ENCODE results near the gene HHAT. TPM values are rescaled to one million over a fixed set of nuclear protein-coding genes. Genes with fewer than 3 reads are reported as not detected.

Gene HHAT
- total RNA-seq, 3 donors from 2014 or later = 3.8 to 31.6 (median 15.1) TPM

DNA sequence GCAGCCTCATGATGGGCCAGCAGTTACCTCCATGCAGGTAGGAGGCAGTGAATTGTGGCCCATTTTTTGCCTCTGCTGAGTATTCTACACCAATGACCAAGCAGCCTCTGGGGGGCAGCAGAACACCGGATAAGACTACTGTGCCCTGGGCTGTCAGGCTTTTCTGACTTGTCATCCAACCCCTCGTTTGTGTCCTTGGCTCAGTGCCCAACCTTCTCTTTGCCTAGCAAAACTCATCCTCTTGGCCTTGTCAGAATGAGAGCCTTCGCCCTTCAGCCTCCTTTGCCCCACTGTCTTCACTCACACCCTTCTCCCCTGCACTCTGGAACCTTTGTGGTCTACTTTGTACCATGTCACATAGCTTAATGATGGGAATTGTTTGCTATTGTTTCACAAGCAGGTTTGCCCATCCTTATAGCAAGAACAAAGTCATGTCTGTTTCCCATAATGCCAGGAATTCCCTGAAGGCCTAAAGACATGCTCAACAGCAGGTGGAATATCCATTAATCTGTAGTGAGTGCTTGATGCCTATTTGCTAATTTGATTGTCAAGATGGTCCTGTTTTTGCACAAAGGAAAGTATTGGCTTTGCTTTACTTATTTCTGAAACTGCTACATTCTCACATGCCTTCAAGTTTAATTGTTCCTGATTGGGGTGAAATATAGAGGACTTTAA is 255.9 kb downstream of the HHAT start:
- intact Hi-C loops (cut with DNase I; ENCODE audit: low total_unique reads) = no loop called here
- TF ChIP-seq POLR2AphosphoS5 (IDR thresholded peaks at IDR 0.05) = no peak
- TF ChIP-seq, protein P1, sequence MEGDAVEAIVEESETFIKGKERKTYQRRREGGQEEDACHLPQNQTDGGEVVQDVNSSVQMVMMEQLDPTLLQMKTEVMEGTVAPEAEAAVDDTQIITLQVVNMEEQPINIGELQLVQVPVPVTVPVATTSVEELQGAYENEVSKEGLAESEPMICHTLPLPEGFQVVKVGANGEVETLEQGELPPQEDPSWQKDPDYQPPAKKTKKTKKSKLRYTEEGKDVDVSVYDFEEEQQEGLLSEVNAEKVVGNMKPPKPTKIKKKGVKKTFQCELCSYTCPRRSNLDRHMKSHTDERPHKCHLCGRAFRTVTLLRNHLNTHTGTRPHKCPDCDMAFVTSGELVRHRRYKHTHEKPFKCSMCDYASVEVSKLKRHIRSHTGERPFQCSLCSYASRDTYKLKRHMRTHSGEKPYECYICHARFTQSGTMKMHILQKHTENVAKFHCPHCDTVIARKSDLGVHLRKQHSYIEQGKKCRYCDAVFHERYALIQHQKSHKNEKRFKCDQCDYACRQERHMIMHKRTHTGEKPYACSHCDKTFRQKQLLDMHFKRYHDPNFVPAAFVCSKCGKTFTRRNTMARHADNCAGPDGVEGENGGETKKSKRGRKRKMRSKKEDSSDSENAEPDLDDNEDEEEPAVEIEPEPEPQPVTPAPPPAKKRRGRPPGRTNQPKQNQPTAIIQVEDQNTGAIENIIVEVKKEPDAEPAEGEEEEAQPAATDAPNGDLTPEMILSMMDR (IDR thresholded peaks at IDR 0.05) = peak in 2 of 3 donors; percentile 31 to 46
- DNase-seq (ENCODE audit: low spot score in 2 of 2) = peak in 1 of 2 donors; percentile 67
- Histone ChIP-seq H3K4me1 (no peaks in the 10 kb centered on the region), H3K4me3 (no peak overlapping the region), H3K9me3 (no peaks in the 10 kb centered on the region), H3K27ac (no peak overlapping the region), H3K36me3 (no peaks in the 10 kb centered on the region), H3K27me3 (no peaks in the 10 kb centered on the region)

DNA sequence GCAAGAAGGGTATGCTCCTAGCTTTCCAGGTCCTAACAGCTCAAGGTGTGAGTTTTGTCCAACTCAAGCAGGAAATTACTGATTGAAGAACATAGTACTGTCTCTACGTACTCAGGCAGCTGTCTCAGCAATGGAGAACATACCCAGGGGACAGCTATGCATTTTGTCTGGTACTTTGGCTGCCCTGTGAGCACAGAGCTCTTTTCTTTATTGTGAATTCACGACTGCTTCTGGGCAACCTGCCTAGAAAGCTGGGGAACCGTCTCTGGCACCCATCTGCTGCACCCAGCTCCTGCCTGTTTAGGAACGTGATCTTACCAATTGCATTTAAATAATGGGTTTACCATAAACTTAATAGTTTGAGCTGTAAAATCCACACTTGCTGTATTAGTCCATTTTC is 258.1 kb downstream of the HHAT start:
- no peak for DNase-seq (ENCODE audit: low spot score in 2 of 2)
- H3K9me3 ChIP-seq = no peaks in the 10 kb centered on the region
- intact Hi-C loops (cut with DNase I; ENCODE audit: low total_unique reads) = no loop called here
- no peaks in the 10 kb centered on the region for H3K4me1 ChIP-seq
- no peak overlapping the region for H3K27ac ChIP-seq
- no peaks in the 10 kb centered on the region for H3K36me3 ChIP-seq
- no peaks in the 10 kb centered on the region for H3K27me3 ChIP-seq
- TF ChIP-seq, protein P1 (IDR thresholded peaks at IDR 0.05) = no peak
- no peak for TF ChIP-seq POLR2A (IDR thresholded peaks at IDR 0.05)
- TF ChIP-seq POLR2AphosphoS5 (IDR thresholded peaks at IDR 0.05) = no peak
- H3K4me3 ChIP-seq = no peak overlapping the region

DNA sequence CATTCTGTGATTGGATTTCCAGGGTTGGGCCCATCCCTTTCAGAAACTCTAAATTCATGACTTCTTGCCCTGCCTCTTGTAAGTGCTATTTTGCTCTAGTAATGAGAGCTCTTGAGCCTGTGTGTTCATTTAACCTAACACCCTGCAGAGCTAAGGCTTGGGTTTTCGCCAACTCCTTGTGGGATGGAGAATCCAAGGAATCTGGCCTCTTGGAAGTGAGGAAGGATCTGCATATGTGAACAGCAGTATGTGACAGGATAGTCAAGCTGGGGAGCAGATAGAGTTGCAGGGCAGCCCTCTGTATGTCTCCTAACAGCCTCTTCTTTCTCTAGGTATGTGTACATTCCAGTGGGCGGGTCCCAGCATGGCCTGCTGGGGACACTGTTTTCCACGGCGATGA is 258.9 kb downstream of the HHAT start:
- DNase-seq (ENCODE audit: low spot score in 2 of 2) = no peak
- Histone ChIP-seq H3K9me3 (no peaks in the 10 kb centered on the region), H3K36me3 (no peaks in the 10 kb centered on the region), H3K27me3 (no peaks in the 10 kb centered on the region), H3K4me3 (no peak overlapping the region), H3K27ac (no peak overlapping the region), H3K4me1 (no peaks in the 10 kb centered on the region)
- TF ChIP-seq, protein P1 (IDR thresholded peaks at IDR 0.05) = no peak
- no peak for TF ChIP-seq POLR2AphosphoS5 (IDR thresholded peaks at IDR 0.05)
- TF ChIP-seq POLR2A (IDR thresholded peaks at IDR 0.05) = no peak
- intact Hi-C loops (cut with DNase I; ENCODE audit: low total_unique reads) = no loop called here

DNA sequence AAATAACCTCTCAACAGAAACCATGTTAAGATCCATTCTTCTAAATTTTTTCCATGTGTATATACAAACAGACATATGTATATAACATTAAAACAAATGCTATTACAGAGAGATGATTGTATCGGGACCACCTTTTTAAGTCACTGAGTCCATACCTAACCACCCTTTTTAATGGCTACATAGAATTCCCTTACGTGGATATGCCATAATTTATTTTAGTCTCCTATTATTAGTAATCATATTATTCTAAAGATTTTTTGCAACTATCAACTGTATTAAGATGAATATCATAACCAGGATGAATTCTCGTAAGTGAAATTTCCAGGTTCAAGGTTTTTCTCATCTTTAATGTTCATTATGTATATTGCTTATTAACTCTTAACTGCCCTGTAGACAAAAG is 259.7 kb downstream of the HHAT start:
- no peaks in the 10 kb centered on the region for H3K36me3 ChIP-seq
- H3K4me3 ChIP-seq = no peak overlapping the region
- no peaks in the 10 kb centered on the region for H3K9me3 ChIP-seq
- DNase-seq (ENCODE audit: low spot score in 2 of 2) = no peak
- no peak for TF ChIP-seq POLR2AphosphoS5 (IDR thresholded peaks at IDR 0.05)
- no peak for TF ChIP-seq POLR2A (IDR thresholded peaks at IDR 0.05)
- TF ChIP-seq, protein P1 (IDR thresholded peaks at IDR 0.05) = no peak
- no peaks in the 10 kb centered on the region for H3K4me1 ChIP-seq
- intact Hi-C loops (cut with DNase I; ENCODE audit: low total_unique reads) = no loop called here
- no peak overlapping the region for H3K27ac ChIP-seq
- H3K27me3 ChIP-seq = no peaks in the 10 kb centered on the region

DNA sequence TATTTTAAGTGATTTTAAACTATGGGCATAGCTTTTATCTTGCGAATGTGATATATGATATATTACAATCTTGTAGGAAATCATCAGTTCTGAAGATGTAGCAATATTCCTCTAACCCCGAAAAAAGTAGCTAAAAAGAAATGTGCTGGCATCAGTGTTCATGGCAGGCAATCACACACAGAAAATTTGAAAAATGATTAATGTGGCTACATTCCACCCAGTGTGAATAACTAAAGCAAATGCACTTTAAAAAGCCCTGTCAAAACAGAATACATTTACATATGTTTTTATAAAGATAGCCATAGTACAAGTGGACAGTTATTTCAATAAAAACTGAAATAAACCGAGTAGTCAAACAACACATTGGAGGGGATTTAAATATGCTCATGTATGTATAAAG is 260.2 kb downstream of the HHAT start:
- H3K4me3 ChIP-seq = no peak overlapping the region
- H3K9me3 ChIP-seq = no peaks in the 10 kb centered on the region
- H3K4me1 ChIP-seq = no peaks in the 10 kb centered on the region
- TF ChIP-seq POLR2A (IDR thresholded peaks at IDR 0.05) = no peak
- TF ChIP-seq, protein P1 (IDR thresholded peaks at IDR 0.05) = no peak
- TF ChIP-seq POLR2AphosphoS5 (IDR thresholded peaks at IDR 0.05) = no peak
- DNase-seq (ENCODE audit: low spot score in 2 of 2) = no peak
- intact Hi-C loops (cut with DNase I; ENCODE audit: low total_unique reads) = no loop called here
- no peaks in the 10 kb centered on the region for H3K36me3 ChIP-seq
- H3K27ac ChIP-seq = no peak overlapping the region
- no peaks in the 10 kb centered on the region for H3K27me3 ChIP-seq

Data from breast epithelium (tissue), 4 donors.